HepG2 (cell line): Measurements from ENCODE around the gene B3GALNT2. TPM values are rescaled to one million over a fixed set of nuclear protein-coding genes. Genes with fewer than 3 reads are reported as not detected.

ENCODE experiments used
- CEBPG ChIP-seq: IDR thresholded peaks from 2 replicates; pipeline ENCODE4 v1.6.1; 2016
- CENPBD1 ChIP-seq: sonication (generic); formaldehyde crosslinking; IDR thresholded peaks from 2 replicates; pipeline ENCODE4 v1.8.0; 2022; ENCODE audit warnings: missing genetic modification reagents, low read depth, mild to moderate bottlenecking, borderline replicate concordance
- DPF2 ChIP-seq: sonication (generic); formaldehyde crosslinking; IDR thresholded peaks from 2 replicates; pipeline ENCODE4 v1.4.0; 2020; ENCODE audit warnings: mild to moderate bottlenecking, low read depth, missing genetic modification reagents, borderline replicate concordance
- FOXA1 ChIP-seq, 2 experiments: fragments of 450-650 bp in 1 of 2; sonication (generic) in 1 of 2; formaldehyde crosslinking in 1 of 2; IDR thresholded peaks; 2 replicates each; pipeline versions ENCODE4 v1.4.0 to v1.6.1; 2016 to 2020; ENCODE audit warnings: missing genetic modification reagents in 1 of 2
- GATAD2A ChIP-seq: IDR thresholded peaks from 2 replicates; pipeline ENCODE4 v1.6.1; 2016
- JUND ChIP-seq: sonication (generic); formaldehyde crosslinking; IDR thresholded peaks from 2 replicates; pipeline ENCODE4 v1.8.0; 2022; ENCODE audit warnings: mild to moderate bottlenecking, missing genetic modification reagents
- KDM6A ChIP-seq: IDR thresholded peaks from 2 replicates; pipeline ENCODE4 v1.6.1; 2016; ENCODE audit warnings: low read depth
- MIER3 ChIP-seq: IDR thresholded peaks from 2 replicates; pipeline ENCODE4 v1.6.1; 2016; ENCODE audit warnings: missing compliant biosample characterization, borderline replicate concordance
- NFE2 ChIP-seq: sonication (generic); formaldehyde crosslinking; IDR thresholded peaks from 2 replicates; pipeline ENCODE4 v1.4.0; 2020; ENCODE audit warnings: missing genetic modification reagents
- NR2F2 ChIP-seq: IDR thresholded peaks from 2 replicates; pipeline ENCODE4 v1.6.1; 2012; ENCODE audit warnings: low read depth, inconsistent platforms, borderline replicate concordance
- PATZ1 ChIP-seq: sonication (generic); formaldehyde crosslinking; IDR thresholded peaks from 2 replicates; pipeline ENCODE4 v1.4.0; 2020; ENCODE audit warnings: missing genetic modification reagents
- PLSCR1 ChIP-seq: sonication (generic); formaldehyde crosslinking; IDR thresholded peaks from 2 replicates; pipeline ENCODE4 v1.5.0; 2020; ENCODE audit warnings: missing genetic modification reagents, mild to moderate bottlenecking, borderline replicate concordance
- POGZ ChIP-seq: sonication (generic); formaldehyde crosslinking; IDR thresholded peaks from 2 replicates; pipeline ENCODE4 v1.4.0; 2020; ENCODE audit warnings: mild to moderate bottlenecking, missing genetic modification reagents
- RXRA ChIP-seq: sonication (generic); formaldehyde crosslinking; IDR thresholded peaks from 2 replicates; pipeline ENCODE4 v1.5.1; 2020; ENCODE audit warnings: missing genetic modification reagents
- SMC3 ChIP-seq: IDR thresholded peaks from 2 replicates; pipeline ENCODE4 v1.6.1; 2011; ENCODE audit warnings: low read length, improper control_type of control experiment
- SNAPC2 ChIP-seq: sonication (generic); formaldehyde crosslinking; IDR thresholded peaks from 2 replicates; pipeline ENCODE4 v1.8.1; 2022; ENCODE audit warnings: mild to moderate bottlenecking, missing genetic modification reagents
- SPEN ChIP-seq: sonication (generic); formaldehyde crosslinking; IDR thresholded peaks from 2 replicates; pipeline ENCODE4 v1.5.1; 2020; ENCODE audit warnings: low read depth, mild to moderate bottlenecking, missing genetic modification reagents
- ZMYM2 ChIP-seq: sonication (generic); formaldehyde crosslinking; IDR thresholded peaks from 2 replicates; pipeline ENCODE4 v1.8.0; 2022; ENCODE audit warnings: mild to moderate bottlenecking, missing genetic modification reagents
- ZNF12 ChIP-seq: sonication (generic); formaldehyde crosslinking; IDR thresholded peaks from 2 replicates; pipeline ENCODE4 v1.5.0; 2020; ENCODE audit warnings: missing genetic modification reagents
- ZNF326 ChIP-seq: sonication (generic); formaldehyde crosslinking; IDR thresholded peaks from 2 replicates; pipeline ENCODE4 v1.4.0; 2020; ENCODE audit warnings: missing genetic modification reagents, borderline replicate concordance
- ZNF639 ChIP-seq: conservative IDR thresholded peaks from 2 replicates; pipeline ENCODE4 v1.6.1; 2018; ENCODE audit warnings: missing genetic modification reagents
- ZNF644 ChIP-seq: IDR thresholded peaks from 2 replicates; pipeline ENCODE4 v1.6.1; 2016; ENCODE audit warnings: low read depth
- ZXDC ChIP-seq: sonication (generic); formaldehyde crosslinking; IDR thresholded peaks from 2 replicates; pipeline ENCODE4 v1.5.0; 2020; ENCODE audit warnings: mild to moderate bottlenecking, missing genetic modification reagents
- polyA plus RNA-seq, 8 experiments: library from polyadenylated mRNA; depleted of rRNA in 3 of 8; stranded (reverse) in 7 of 8; unstranded in 1 of 8; fragments of >200 nt; fragmentation: Illumina TruSeq in 4 of 8; extraction: Trizol in 4 of 8; gene quantifications; 2 replicates each; pipeline versions ENCODE4 v1.2.1 to v1.2.3, GENCODE V29; 2011 to 2016; ENCODE audit warnings: low read depth in 4 of 8, missing spikeins in 1 of 8, mixed read lengths in 1 of 8; ENCODE audit not compliant: insufficient read depth in 1 of 8
- total RNA-seq, 5 experiments: library from RNA; depleted of rRNA; stranded (reverse); fragments of >200 nt; fragmentation: Illumina TruSeq; extraction: Trizol; gene quantifications; 2 replicates each; pipeline ENCODE4 v1.2.3, GENCODE V29; 2016; ENCODE audit warnings: low read depth in 1 of 5

Gene B3GALNT2
- total and polyA plus RNA-seq, 2 of the 13 experiments (the other 11 are each of a cell fraction or from before 2014, with no cell fraction given): 16.5 to 28.9 TPM

GRCh38 chr1:235411489-235412486 lies 92.5 kb downstream of the B3GALNT2 start (continued):
- TF ChIP-seq ZXDC (CRISPR knock-in tag) (no peak), SMC3 (0 out of 2 replicates have a peak, but pooled peaks have one; percentile 18), GATAD2A (CRISPR knock-in tag) (peak; percentile 76), ZMYM2 (CRISPR knock-in tag) (peak; percentile 42; the same call in 1 of the 2 replicates), PLSCR1 (CRISPR knock-in tag) (no peak), DPF2 (CRISPR knock-in tag) (peak; percentile 65; the same call in 1 of the 2 replicates), ZNF639 (CRISPR knock-in tag) (no peak), JUND (CRISPR knock-in tag) (0 out of 2 replicates have a peak, but pooled peaks have one; percentile 13), FOXA1 (IDR thresholded peaks at IDR 0.05) (no peak), FOXA1 (CRISPR knock-in tag; IDR thresholded peaks at IDR 0.05) (peak; percentile 87), SPEN (peak; percentile 42; the same call in 1 of the 2 replicates), KDM6A (CRISPR knock-in tag) (no peak; the same call in 1 of the 2 replicates), ZNF644 (CRISPR knock-in tag) (peak; percentile 89), CENPBD1 (CRISPR knock-in tag) (no peak), RXRA (CRISPR knock-in tag) (peak; percentile 97), CEBPG (CRISPR knock-in tag) (peak; percentile 84), NR2F2 (peak; percentile 66; the same call in 1 of the 2 replicates), PATZ1 (CRISPR knock-in tag) (peak; percentile 69), ZNF326 (CRISPR knock-in tag) (no peak), MIER3 (CRISPR knock-in tag) (peak; percentile 75; the same call in 1 of the 2 replicates), ZNF12 (peak; percentile 65), POGZ (CRISPR knock-in tag) (peak; percentile 60), SNAPC2 (CRISPR knock-in tag) (no peak), NFE2 (no peak)
